HG03521 (cell line): ENCODE measurements around the gene IGSF9B.
A peak's percentile ranks its signal among the peaks of the same experiment; 100 is the strongest.

ENCODE experiments used
- ATAC-seq: cut with Tn5 transposase; IDR thresholded peaks from one replicate; pipeline ENCODE4 v1.9.1; 2021; ENCODE audit warnings: mild to moderate bottlenecking, moderate library complexity; ENCODE audit not compliant: unreplicated experiment

Gene IGSF9B

DNA sequence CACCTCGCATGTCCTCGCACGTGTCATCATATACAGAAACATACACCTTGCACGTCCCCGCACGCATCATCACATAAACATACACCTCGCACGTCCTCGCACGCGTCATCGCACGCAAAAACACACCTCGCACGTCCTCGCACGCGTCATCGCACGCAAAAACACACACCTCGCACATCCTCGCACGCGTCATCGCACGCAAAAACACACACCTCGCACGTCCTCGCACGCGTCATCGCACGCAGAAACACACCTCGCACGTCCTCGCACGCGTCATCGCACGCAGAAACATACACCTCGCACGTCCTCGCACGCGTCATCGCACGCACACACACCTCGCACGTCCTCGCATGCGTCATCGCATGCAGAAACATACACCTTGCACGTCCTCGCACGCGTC, 16.7 kb downstream of the IGSF9B start:
- ATAC-seq: no peak

DNA sequence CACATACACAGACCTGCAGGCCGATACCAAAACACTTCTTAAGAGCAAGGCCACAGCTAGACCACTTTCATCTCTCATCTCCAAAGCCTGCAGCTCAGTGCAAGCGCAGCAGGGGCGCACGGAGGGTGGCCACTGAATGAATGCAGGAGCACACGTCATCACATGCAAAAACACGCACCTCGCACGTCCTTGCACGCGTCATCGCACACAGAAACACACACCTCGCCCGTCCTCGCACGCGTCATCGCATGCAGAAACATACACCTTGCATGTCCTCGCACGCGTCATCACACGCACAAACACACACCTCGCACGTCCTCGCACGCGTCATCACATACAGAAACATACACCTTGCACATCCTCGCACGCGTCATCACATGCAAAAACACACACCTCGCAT, 17.2 kb downstream of the IGSF9B start:
- no peak for ATAC-seq

DNA sequence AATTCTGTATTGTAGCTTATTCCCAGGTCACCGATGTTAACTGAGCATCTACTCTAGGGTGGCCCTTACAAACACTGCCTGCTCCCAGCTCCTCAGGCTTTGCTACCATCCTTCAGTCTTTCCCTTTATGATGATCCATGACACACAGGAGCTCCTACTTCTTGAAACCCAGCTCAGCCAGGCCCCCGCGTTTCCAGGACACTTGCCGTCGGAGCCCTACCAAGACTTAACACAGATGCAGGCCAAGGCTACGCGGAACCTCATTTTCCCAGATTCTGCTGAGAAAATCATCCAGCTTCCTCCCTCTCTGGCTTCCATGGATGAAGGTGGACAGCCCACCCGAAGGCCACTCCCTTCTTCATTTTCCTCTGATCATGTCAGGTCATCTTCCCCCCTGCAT, 18.6 kb downstream of the IGSF9B start:
- ATAC-seq: no peak

DNA sequence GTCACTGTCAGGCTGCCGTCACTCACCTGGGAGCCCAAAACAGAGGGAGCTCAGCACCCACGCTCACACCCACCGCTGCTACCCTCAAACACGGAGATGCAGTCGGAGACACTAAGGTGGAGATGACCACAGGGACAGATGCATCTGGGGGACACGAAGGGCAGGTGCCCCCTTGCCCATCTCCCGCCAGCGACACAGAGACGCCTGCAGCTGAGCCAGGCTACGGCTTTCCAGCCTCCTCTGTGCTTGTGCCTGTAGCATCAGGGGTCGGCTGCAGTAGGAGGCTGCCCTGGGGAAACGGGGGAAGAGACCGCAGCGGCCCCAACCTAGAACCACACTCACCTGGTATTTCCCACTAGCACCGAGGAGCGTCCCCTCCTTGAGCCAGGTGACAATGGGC, 19.3 kb downstream of the IGSF9B start:
- ATAC-seq: no peak

DNA sequence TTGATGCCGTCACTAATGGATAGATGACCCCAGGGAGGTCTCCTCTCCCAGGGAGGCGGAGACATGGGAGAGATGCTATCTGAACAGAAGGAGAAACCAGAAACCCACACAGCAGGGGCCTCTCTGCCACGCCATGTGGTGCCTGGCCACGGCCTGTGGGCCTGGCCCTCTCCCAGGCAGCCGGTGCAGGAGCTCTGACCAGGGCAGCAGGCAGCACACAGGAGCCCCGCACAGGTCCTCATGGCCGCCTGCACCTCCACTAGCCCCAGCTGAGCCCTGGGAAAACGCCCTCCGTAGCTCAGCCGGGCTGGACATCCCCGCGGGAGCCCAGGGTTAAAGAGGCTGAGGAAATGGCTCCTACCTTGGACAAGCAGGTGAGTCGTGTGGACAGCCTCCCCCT, 19.8 kb downstream of the IGSF9B start:
- ATAC-seq: no peak

DNA sequence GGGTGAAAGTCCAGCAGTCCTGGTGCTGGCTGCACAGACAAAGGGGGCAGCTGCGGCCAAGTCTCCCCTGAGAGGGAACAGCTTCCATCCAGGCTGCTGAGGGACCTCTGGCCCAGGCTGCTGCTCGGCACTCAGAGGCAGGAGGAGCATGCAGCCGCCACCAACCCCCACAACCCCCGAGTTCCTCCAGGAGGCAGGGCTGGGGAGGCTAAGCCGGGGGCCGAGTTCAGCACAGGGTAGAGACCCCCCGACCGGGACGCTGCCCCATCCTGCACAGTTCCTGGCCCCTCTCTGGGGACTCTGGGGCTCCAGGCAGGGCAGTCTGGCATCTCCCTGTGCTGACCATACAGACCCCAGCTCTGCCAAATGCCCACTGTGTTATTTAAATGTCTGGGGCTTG, 20.2 kb downstream of the IGSF9B start:
- no peak for ATAC-seq

DNA sequence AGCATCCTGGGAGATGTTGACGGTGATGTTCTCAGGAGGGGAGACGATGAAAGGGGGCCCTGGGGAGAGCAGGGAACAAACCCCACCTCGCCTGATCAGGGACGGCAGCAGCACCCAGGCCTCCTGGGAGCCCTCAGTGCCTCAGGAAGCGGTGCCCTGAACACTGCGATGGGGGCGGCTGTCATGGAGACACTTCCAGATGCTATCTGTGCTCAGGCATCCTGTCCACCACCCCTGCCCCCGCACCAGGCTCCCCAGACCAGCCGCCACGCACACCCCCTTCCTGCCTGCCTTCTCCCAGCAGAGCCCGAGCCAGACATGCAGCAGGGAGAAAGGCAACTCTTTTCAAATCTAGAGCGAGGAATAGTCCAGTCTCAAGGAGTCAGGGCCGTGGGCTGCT, 20.6 kb downstream of the IGSF9B start:
- no peak for ATAC-seq

DNA sequence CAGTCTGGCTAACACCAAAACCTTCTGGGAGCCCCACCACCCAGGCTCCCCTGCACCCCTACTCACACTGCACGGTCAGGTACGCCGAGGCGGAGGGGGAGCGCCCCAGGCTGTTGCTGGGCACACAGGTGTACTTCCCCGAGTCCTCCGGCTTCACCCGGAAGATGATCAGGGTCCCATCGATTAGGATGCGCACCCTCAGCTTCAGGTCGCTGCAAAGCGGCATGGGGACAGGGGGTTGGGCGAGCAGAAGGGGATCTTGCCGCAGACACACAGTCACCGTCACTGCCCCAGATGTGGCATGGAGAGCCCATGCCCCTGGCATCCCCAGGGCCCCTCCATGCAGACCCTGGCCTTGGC, 21.2 kb downstream of the IGSF9B start:
- ATAC-seq: no peak

DNA sequence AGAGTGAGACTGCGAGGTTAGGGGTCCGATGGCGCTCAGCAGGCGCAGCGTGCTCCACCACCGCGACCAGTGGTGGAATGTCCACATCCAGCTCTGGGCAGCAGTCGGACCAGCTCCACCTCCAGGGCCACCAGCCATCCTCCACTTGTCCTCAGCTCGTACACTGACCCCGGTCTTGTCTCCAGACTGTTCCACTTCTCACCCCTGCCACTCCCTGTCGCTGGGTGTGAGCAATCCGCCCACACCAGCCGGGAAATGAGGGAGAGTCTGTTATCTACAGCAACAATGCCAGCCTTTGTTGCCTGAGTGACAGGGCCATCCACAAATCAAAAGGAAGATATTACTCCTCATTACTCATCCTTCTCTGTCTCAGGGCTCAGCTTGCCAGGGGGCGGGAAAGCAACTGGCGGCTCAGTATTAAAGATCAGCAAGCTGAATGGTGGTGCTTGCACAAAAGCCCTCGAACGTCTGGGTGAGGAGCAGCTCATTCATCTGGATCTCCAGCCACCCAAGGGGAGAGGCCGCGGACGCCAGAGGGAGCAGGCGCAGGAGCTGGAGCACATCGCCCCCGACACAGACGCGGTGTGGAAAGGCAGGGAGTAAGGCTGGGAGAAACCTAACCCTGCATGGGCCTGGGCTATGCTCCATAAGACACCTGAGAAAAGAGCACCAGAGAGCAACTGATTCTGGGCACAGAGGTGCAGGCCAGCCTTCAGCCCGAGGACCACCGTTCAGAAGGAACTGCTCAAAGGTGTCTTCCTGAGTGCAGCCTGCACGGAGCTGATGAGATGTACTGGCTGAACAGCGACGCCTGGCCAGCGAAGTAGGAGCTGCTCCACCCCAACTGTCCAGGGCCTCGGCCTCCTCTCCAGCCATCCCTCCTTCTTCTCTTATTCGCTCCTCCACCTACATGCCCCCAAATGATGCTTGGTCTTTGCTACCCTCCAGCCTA, 21.9 kb downstream of the IGSF9B start:
- ATAC-seq: no peak

DNA sequence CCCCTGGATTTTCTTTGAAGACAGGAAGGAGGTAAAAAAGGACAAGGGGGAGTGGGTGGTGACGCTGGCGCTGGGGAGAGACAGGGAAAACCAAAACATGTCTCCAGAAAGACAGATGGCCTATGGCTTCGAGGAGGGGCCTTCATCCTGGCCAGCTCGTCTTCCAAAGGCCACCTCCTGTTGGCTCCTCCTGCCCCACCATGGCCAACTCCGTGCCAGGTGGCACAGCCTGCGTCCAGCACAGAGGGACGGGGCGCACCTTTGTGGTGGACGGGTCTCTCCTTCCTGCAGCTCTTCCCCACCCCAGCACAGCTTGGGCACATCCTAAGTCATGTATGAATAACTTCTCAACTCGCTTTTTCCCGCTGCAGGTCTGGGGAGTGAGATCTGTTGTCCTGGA, 22.7 kb downstream of the IGSF9B start:
- ATAC-seq: no peak

DNA sequence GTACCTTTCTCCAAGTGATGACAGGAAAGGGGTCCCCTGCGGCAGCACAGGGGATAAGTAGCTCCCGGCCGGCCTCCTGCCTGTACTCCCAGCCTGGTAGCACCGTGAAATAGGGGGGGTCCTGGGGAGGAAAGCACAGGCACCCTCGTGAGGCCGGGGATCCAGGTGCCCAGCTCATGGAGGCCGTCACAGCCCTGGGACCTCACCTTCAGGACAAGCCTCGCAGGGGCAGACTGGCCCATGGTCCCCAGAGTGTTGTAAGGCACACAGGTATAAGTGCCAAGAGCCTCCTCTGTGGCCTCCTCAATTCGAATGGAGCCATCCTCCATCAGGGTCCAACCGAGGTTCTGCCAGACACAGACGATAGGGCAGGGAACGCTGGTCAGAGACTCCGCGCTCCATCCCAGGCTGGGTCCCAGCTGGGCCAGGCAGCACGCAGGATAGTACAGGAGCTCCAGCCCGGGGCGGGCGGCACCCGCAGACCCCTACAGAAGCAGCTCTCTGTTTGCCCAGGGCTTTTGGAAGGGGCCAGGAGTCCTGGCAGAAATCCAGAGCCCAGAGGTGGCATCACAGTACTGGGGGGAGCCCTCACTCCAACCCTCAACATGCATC, 25.2 kb downstream of the IGSF9B start:
- ATAC-seq: no peak

DNA sequence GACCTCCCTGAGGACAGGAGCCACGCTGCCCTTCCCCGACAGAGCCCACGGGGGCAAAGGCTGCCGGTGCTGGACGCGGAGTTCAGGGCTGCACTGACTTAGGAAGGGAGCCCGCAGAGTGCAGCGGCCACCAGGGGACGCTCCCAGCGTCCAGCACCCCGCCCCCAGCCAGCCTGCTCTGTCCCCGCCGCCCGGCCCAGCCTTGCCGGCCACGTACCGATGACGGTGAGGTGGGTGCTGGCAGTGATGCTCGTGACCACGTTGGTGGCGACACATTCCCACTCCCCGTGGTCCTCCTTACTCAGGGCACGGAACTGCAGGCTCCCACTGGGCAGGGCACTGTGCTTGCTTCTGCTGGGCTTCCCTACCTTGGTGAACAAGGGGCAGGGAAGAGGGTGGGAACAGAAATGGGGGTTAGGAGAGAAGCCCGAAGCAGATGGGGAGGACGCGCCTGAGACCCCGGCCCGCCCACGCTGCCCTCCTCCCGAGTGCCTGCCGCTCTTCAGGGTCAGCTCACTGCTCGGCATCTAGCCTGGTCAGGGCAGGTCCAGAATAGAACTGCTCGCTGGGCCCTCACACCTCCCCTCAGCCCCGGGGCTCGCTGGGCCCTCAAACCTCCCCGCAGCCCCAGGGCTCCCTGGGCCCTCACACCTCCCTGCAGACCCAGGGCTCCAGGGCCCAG, 25.9 kb downstream of the IGSF9B start:
- ATAC-seq: no peak

DNA sequence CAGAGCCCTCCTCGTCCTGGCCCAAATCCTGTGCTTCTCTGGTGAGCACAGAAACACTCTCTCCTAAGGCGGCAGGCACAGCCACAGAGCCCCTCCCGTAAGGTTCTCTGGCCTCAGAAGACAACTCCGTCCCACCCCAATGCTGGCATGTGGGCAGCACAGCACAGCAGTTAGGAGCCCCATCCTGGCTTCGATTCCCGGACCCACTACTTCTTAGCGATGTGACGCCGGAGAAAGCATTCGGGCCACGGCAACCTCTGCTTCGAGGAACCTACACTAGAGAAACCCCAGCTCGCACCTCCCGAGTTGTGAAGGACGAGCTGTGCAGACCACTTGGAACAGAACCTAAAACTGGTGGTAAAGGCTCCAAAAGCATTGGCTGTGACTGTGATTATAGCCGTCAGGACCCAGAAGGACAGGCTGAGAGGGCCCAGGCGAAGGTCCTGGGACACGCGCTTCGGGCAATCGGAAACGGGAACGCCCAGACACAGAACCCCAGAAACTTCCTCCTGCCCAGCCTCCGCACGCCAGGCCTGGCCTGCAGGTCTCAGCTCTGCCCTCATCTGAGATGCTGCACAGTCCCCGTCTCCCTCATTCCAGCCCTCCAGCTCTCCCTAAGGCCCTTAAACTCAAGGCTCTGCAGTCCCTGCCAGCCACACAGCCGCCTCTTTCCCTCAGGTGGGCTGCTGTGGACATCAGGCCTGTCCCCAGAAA, 26.6 kb downstream of the IGSF9B start:
- ATAC-seq: no peak

DNA sequence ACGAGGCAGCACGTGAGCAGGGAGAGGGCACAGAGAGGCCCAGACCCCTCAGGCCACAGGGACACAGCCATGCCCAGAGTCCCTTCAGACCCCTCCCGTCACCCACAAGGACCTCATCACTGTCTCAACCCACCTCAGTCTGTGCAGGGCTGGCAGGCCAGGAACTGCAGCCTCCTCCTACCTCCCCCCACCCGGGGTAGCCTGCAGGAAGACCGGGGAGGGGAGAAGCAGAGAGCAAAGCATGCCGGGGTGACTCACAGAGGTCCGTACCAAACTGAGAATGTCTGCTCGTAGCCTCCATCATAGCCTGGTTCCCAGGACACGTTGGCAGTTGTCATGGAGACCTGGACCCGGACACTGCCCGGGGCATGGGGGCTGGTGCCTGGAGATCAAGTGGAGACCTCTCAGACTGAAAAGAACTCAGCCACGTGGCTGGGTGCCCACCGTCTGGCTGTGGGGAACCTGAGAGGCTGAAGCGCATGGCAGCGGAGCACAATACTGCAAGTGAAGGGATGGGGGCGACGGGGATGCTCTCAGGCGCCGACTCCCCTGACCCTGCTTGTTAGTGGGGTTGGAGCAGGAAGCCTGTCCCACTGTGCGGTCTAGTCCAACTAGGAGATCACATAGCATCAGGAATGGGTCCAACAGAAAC, 27.2 kb downstream of the IGSF9B start:
- no peak for ATAC-seq

DNA sequence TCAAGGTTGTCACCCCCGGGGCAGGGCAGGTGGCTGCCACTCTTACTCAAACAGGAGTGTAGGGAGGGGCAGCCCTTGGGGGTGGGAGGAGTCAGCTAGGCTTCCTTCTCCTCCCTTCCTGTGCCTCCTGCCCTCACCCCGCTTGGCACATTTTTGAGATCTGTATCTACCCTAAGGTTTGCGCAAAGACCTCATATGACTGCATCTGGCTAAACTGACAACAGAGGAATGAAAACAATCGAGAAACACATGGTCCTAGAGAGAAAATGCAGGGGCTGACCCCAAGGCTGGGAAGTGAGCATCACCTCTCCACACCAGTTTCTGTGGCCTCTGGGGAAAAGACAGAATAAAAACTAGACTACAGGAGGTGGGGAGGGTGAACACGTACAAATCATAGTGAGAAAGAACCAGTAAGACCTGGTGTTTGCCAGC, 28.1 kb downstream of the IGSF9B start:
- ATAC-seq: no peak

DNA sequence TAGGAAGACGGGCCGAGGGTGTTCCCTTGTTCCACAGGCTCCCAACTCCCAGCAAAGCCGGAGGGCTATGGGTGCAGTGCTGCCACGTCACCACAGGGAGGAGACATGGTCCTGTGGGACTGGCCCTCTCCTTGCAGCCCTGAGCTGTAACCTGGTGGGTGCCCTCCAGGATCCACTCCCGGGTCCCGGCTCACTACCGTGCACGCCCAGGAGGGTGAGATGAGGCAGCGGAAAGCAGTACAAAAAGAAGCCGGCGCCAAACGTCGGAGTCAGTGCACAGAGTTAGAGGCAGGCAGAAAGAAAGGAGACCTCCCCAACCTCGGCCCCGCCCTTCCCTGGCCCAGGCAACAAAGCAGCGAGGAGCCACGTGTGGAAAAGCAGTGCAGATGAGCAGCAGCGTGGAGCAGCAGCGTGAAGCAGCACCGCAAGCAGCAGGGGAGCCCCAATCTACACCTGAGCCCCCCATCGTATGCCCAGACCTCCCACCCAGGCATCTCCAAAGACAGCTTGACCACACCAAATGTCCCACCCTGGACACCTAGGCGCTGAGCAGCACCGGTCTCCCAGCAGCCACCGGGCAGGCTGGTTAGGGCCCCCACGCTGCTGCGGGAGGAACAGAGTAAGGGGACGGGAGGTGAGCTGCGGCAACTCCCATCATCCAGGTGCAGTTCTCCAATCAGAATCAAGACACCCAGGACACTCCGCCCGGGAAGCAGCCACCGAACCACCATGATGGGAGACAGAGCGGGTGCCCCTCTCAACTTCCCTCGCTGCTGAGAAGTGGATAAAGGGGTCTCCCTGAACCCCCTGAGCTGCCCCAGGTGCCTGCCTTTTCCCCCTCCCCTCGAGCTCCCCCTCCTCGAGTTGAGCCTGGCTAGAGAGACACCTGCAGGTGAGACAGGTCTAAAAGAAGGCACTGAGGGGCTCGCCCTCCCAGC, 28.8 kb downstream of the IGSF9B start:
- peak; percentile 71 for ATAC-seq

DNA sequence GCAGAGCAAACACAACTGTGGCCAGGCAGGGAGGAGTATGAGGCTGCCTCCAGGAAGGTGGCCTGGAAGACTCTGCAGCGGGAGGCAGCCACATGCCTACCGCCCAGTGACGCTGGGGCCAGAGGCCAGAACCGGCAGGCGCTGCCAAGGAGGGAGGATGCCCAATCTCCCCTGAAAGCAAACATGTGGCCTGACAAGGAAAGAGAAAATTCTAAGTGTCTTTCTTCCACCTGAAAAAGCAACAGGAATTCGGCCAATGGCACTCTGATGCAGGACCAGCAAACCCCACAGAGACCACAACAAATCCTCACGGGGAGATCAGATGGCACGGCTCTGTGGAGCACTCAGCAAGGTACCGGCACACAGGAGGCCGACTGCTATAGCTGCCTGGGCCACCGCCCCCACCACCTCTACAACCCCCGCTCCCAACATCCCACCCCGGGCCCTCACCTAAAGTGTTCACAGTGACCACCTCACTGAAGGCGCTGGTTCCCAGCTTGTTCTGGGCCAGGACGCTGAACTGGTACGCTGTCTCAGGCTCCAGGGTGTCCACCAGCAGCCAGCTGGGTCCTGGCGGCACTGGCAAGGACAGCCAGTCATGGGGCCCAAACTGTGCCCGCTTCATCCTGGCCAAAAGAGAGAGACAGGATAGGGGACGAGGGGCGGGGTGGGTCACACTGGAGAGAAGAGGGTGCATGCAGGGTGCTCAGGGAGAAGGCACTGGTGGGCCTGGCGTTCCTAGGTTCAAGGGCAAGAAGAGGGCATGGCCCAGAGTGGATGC, 30.1 kb downstream of the IGSF9B start:
- no peak for ATAC-seq

DNA sequence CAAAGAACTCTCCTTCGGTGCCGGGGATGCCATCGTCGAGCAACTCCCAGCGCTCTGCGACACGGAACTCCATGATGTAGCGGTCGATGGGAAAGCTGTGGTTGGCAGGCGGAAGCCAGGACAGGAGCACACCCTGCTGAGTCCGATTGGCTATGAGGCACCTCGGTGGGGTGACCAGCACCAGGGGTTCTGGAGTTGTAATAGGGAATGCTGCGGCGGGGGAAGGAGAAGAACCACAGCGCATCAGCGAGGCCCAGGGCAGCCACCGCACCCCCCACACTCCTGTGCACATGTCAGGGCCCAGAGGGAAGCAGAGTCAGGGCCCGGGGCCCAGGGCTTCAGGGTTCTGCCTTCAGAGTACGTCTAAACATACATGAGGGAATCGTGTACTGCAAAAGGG, 31.0 kb downstream of the IGSF9B start:
- ATAC-seq: no peak

DNA sequence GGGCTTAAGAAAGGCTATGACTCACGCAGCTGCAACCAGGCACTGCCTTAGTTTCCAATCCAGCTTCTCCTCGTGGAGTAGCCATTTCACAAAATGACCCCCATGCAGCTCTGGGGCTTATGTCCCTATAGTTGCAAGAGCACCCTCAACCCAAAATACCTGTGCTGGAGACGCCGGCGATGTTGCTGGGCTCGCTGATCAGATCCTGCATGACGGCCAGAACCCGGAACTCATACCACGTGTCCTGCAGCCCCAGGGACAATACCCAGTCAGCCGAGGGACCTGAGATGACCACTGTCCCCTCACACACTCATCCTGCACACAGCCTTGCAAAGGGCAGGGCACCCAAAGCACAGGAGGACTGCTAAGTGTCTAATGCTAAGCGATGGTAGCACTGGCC, 32.1 kb downstream of the IGSF9B start:
- no peak for ATAC-seq
